C4-2B (cell line): ENCODE measurements around the gene NALCN.

Experiments used
- CTCF ChIP-seq: fragments of 450-650 bp; conservative IDR thresholded peaks from 2 replicates; pipeline ENCODE4 v1.5.1; 2017; ENCODE audit warnings: mild to moderate bottlenecking
- ZFX ChIP-seq: fragments of 450-650 bp; IDR thresholded peaks from 2 replicates; pipeline ENCODE4 v1.6.1; 2017

GRCh38 chr13:101017123-101017872, 399.0 kb downstream of the NALCN start:
- TF ChIP-seq CTCF (no peak), ZFX (no peak)
